Common myeloid progenitor, CD34-positive (primary cell): ENCODE measurements around the gene SAMD5.

Experiments
- CTCF ChIA-PET: fragments of 350-600 bp; sonication (Branson Sonifier 250); formaldehyde crosslinking; loops from one replicate; lab custom pipeline; 2021; ENCODE audit warnings: antibody characterized with exemption; lab: Charles Lee
- POLR2A ChIA-PET: fragments of 350-600 bp; sonication (Branson Sonifier 250); formaldehyde crosslinking; loops from one replicate; lab custom pipeline; 2021; ENCODE audit warnings: antibody characterized with exemption; lab: Charles Lee
- DNase-seq, 3 donors: peaks; one replicate each; pipeline versions ENCODE4 v3.0.0 to v3.0.0-alpha.2; 2013
- H3K27ac ChIP-seq, 2 experiments: 1 replicate in 1 of 2; 2 replicates in 1 of 2; pipeline ENCODE4 v1.7.0; 2013; ENCODE audit warnings: inconsistent platforms in 2 of 2, low read length in 2 of 2, mild to moderate bottlenecking in 2 of 2, low read depth in 1 of 2, moderate library complexity in 1 of 2; ENCODE audit not compliant: severe bottlenecking in 2 of 2, insufficient read depth in 1 of 2, poor library complexity in 1 of 2
- H3K27me3 ChIP-seq, 5 experiments: replicated peaks in 2 of 5; 1 replicate in 3 of 5; 2 replicates in 2 of 5; pipeline versions ENCODE4 v1.6.1 to v1.7.0; 2013; ENCODE audit warnings: low read length in 4 of 5, mild to moderate bottlenecking in 2 of 5, moderate library complexity in 2 of 5, inconsistent platforms in 1 of 5; ENCODE audit not compliant: insufficient read depth in 5 of 5, control insufficient read depth in 4 of 5
- H3K36me3 ChIP-seq, 4 experiments: 1 replicate in 2 of 4; 2 replicates in 2 of 4; pipeline versions ENCODE4 v1.6.1 to v1.7.0; 2013; ENCODE audit warnings: low read length in 3 of 4, control low read depth in 1 of 4, mild to moderate bottlenecking in 1 of 4; ENCODE audit not compliant: control insufficient read depth in 4 of 4, insufficient read depth in 4 of 4
- H3K4me1 ChIP-seq, 4 experiments: 1 replicate in 3 of 4; 2 replicates in 1 of 4; pipeline versions ENCODE4 v1.6.1 to v1.7.1; 2013; ENCODE audit warnings: low read length in 3 of 4, mild to moderate bottlenecking in 3 of 4, control low read depth in 1 of 4, inconsistent platforms in 1 of 4, moderate library complexity in 1 of 4; ENCODE audit not compliant: control insufficient read depth in 4 of 4, insufficient read depth in 4 of 4; ENCODE audit errors: control extremely low read depth in 1 of 4
- H3K4me3 ChIP-seq, 7 experiments: 1 replicate in 4 of 7; 2 replicates in 3 of 7; pipeline versions ENCODE4 v1.5.1 to v1.7.0; 2013; ENCODE audit warnings: mild to moderate bottlenecking in 7 of 7, low read length in 6 of 7, moderate library complexity in 6 of 7, inconsistent platforms in 2 of 7, low read depth in 2 of 7, control low read depth in 1 of 7; ENCODE audit not compliant: insufficient read depth in 4 of 7, control insufficient read depth in 1 of 7; ENCODE audit errors: extremely low read depth in 1 of 7
- H3K9me3 ChIP-seq, 5 experiments: 1 replicate in 4 of 5; 2 replicates in 1 of 5; pipeline versions ENCODE4 v1.6.1 to v1.7.1; 2013; ENCODE audit warnings: low read length in 4 of 5, mild to moderate bottlenecking in 2 of 5, inconsistent platforms in 1 of 5, low read depth in 1 of 5, moderate library complexity in 1 of 5; ENCODE audit not compliant: control insufficient read depth in 4 of 5, insufficient read depth in 2 of 5; ENCODE audit errors: control extremely low read depth in 1 of 5
- WGBS: methylation state at CpG from one replicate; pipeline ENCODE4 v1.1.5; 2013; ENCODE audit not compliant: insufficient coverage; 5-methylcytosine and 5-hydroxymethylcytosine counted together

The SAMD5 gene

GRCh38 chr6:147525519-147526209 is 17.2 kb downstream of the SAMD5 start:
- CTCF ChIA-PET: interaction anchor here (1.1 kb wide), 1 partner anchor 18 kb away, joined by 3 read pairs; no protein-coding TSS in a partner anchor

DNA sequence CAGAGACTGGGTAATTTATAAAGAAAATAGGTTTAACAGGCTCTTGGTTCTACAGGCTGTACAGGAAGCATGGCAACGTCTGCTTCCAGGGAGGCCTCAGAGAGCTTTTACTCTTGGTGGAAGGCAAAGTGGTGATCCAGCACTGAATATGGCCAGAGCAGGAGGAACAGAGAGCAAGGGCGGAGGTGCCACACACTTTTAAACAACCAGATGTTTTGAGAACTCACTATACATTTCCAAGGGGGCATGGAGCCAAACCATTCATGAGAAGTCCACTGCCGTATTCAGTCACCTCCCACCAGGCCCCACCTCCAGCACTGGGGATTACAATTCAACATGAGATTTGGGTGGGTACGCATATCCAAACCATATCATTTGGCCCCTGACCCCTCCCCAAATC is 18.7 kb downstream of the SAMD5 start:
- WGBS: 96% methylated on average over 3 of the region's 4 CpGs
- Histone ChIP-seq H3K4me1 (peaks cover 5 to 11% (median 9%) of the 10 kb centered on the region in 4 experiments), H3K9me3 (no peaks in the 10 kb centered on the region), H3K4me3 (no peak overlapping the region), H3K36me3 (no peaks in the 10 kb centered on the region), H3K27ac (no peak overlapping the region), H3K27me3 (peaks cover 34 to 77% (median 43%) of the 10 kb centered on the region in 5 experiments)
- ChIA-PET POLR2A (interaction anchor here (0.6 kb wide), 1 partner anchor 99 kb away, joined by 5 read pairs; no protein-coding TSS in a partner anchor), CTCF (no interaction called here)
- no peak for DNase-seq

More at GRCh38 chr6:147525519-147526209, 17.2 kb downstream of the SAMD5 start:
- Histone ChIP-seq H3K27me3 (peaks cover 34 to 84% (median 40%) of the 10 kb centered on the region in 5 experiments), H3K4me1 (peaks cover 2 to 9% (median 7%) of the 10 kb centered on the region in 4 experiments), H3K9me3 (no peaks in the 10 kb centered on the region), H3K36me3 (no peaks in the 10 kb centered on the region), H3K4me3 (no peak overlapping the region), H3K27ac (no peak overlapping the region)
- 100% methylated on average over 5 of the region's 5 CpGs for WGBS
- DNase-seq: no peak
- POLR2A ChIA-PET: no interaction called here

- no peak overlapping the region for H3K27ac ChIP-seq
- H3K4me1 ChIP-seq: peaks cover 5 to 11% (median 9%) of the 10 kb centered on the region in 4 experiments
- H3K27me3 ChIP-seq: peaks cover 24 to 76% (median 44%) of the 10 kb centered on the region in 5 experiments
- H3K9me3 ChIP-seq: no peaks in the 10 kb centered on the region
- DNase-seq: no peak
- CTCF ChIA-PET: no interaction called here
- H3K4me3 ChIP-seq: no peak overlapping the region
- H3K36me3 ChIP-seq: no peaks in the 10 kb centered on the region
- POLR2A ChIA-PET: no interaction called here
Observed at GRCh38 chr6:147528511-147529145, 20.1 kb downstream of the SAMD5 start.

GRCh38 chr6:147530132-147531060 is 21.9 kb downstream of the SAMD5 start:
- no peaks in the 10 kb centered on the region for H3K9me3 ChIP-seq
- H3K4me3 ChIP-seq: no peak overlapping the region
- no peaks in the 10 kb centered on the region for H3K36me3 ChIP-seq
- DNase-seq: peak; percentile 84 to 95 (median 94)
- 0% methylated on average over 11 of the region's 13 CpGs for WGBS
- peaks cover 5 to 11% (median 9%) of the 10 kb centered on the region in 4 experiments for H3K4me1 ChIP-seq
- peaks cover 21 to 76% (median 37%) of the 10 kb centered on the region in 5 experiments for H3K27me3 ChIP-seq
- ChIA-PET POLR2A (no interaction called here), CTCF (no interaction called here)
- H3K27ac ChIP-seq: no peak overlapping the region

DNA sequence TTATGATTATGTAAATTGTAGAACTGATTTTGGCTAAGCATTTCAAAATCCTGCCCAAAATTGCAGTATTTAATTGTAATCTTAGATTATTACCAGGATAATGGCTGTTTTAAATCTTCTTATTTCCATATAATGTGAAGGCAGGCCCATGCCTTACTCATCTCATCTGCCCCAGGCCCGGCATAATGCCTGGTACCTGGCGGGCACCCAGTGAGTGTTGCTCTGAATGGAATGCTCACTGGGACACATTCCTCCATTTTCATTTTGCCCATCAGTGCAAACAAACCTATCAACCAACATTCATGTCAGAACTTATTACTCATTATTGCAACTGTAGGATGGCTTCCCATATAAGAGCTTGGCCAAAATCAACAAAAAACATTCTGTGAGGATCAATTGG is 22.8 kb downstream of the SAMD5 start:
- Histone ChIP-seq H3K27me3 (peaks cover 17 to 76% (median 33%) of the 10 kb centered on the region in 5 experiments), H3K36me3 (no peaks in the 10 kb centered on the region), H3K27ac (no peak overlapping the region), H3K9me3 (peaks cover 0 to 7% (median 5%) of the 10 kb centered on the region in 5 experiments), H3K4me3 (no peak overlapping the region), H3K4me1 (peaks cover 5 to 11% (median 9%) of the 10 kb centered on the region in 4 experiments)
- no peak for DNase-seq
- ChIA-PET CTCF (no interaction called here), POLR2A (no interaction called here)
- WGBS: 100% methylated on average over 2 of the region's 2 CpGs

- WGBS: 96% methylated on average over 7 of the region's 13 CpGs
- Histone ChIP-seq H3K4me1 (peaks cover 5 to 11% (median 9%) of the 10 kb centered on the region in 4 experiments), H3K27ac (no peak overlapping the region), H3K36me3 (no peaks in the 10 kb centered on the region), H3K27me3 (peaks cover 0 to 61% (median 24%) of the 10 kb centered on the region in 5 experiments), H3K4me3 (no peak overlapping the region), H3K9me3 (peaks cover 0 to 9% (median 5%) of the 10 kb centered on the region in 5 experiments)
- CTCF ChIA-PET: no interaction called here
- POLR2A ChIA-PET: no interaction called here
- no peak for DNase-seq
Observed at GRCh38 chr6:147534116-147534860, 25.8 kb downstream of the SAMD5 start.
